Neural crest cell (in vitro differentiated cells): ENCODE measurements around the gene GMPPA. TPM values are rescaled to one million over a fixed set of nuclear protein-coding genes. Genes with fewer than 3 reads are reported as not detected.
A peak's percentile ranks its signal among the peaks of the same experiment; 100 is the strongest.

Experiments used
- DNase-seq: peaks from one replicate; pipeline ENCODE4 v3.0.0; 2021; ENCODE audit warnings: low read depth, mixed read lengths, low spot score
- H3K27ac Mint-ChIP-seq: one replicate; pipeline ENCODE4 v1.8.0; 2021; ENCODE audit warnings: mild to moderate bottlenecking, mixed read lengths; ENCODE audit not compliant: unreplicated experiment
- H3K27me3 Mint-ChIP-seq: 2 replicates; pipeline ENCODE4 v1.8.0; 2021; ENCODE audit warnings: low read depth, mild to moderate bottlenecking, mixed read lengths
- H3K36me3 Mint-ChIP-seq: 2 replicates; pipeline ENCODE4 v1.8.0; 2021; ENCODE audit warnings: low read depth, mild to moderate bottlenecking, mixed read lengths
- H3K4me1 Mint-ChIP-seq: 2 replicates; pipeline ENCODE4 v1.8.0; 2021; ENCODE audit warnings: mixed read lengths
- H3K4me3 Mint-ChIP-seq: one replicate; pipeline ENCODE4 v1.8.0; 2021; ENCODE audit warnings: mild to moderate bottlenecking, mixed read lengths
- H3K9me3 Mint-ChIP-seq: 2 replicates; pipeline ENCODE4 v1.8.0; 2021; ENCODE audit warnings: mixed read lengths
- CTCF ChIP-seq: fragments of 200-600 bp; sonication (generic); conservative IDR thresholded peaks from 2 replicates; pipeline ENCODE4 v1.5.0; 2021; ENCODE audit warnings: antibody characterized with exemption, mild to moderate bottlenecking
- total RNA-seq: library from RNA; stranded (reverse); gene quantifications from 2 replicates; pipeline ENCODE4 v1.2.1, GENCODE V29; 2021

Gene GMPPA
- total RNA-seq, 1 donor from 2014 or later: 26.1 TPM

GRCh38 chr2:219524817-219525216 lies 26.1 kb downstream of the GMPPA start:
- no peak for DNase-seq
- H3K36me3 Mint-ChIP-seq: no peaks in the 10 kb centered on the region
- H3K4me1 Mint-ChIP-seq: peaks cover 54% of the 10 kb centered on the region
- H3K27me3 Mint-ChIP-seq: peaks cover 58% of the 10 kb centered on the region
- H3K27ac Mint-ChIP-seq: no peak overlapping the region
- no peak overlapping the region for H3K4me3 Mint-ChIP-seq
- H3K9me3 Mint-ChIP-seq: no peaks in the 10 kb centered on the region
- TF ChIP-seq CTCF: no peak

- DNase-seq: no peak
- Mint-ChIP-seq H3K36me3 (no peaks in the 10 kb centered on the region), H3K4me1 (peaks cover 61% of the 10 kb centered on the region), H3K9me3 (no peaks in the 10 kb centered on the region), H3K27ac (peak overlapping the region; percentile 88), H3K4me3 (peak overlapping the region; percentile 66), H3K27me3 (peaks cover 61% of the 10 kb centered on the region)
- TF ChIP-seq CTCF: no peak
These were observed 27.0 kb downstream of the GMPPA start for GRCh38 chr2:219525533-219526232.

- H3K27me3 Mint-ChIP-seq: peaks cover 60% of the 10 kb centered on the region
- no peak for DNase-seq
- no peaks in the 10 kb centered on the region for H3K36me3 Mint-ChIP-seq
- peaks cover 56% of the 10 kb centered on the region for H3K4me1 Mint-ChIP-seq
- peak overlapping the region; percentile 66 for H3K4me3 Mint-ChIP-seq
- H3K27ac Mint-ChIP-seq: peak overlapping the region; percentile 88
- TF ChIP-seq CTCF: no peak
- no peaks in the 10 kb centered on the region for H3K9me3 Mint-ChIP-seq
These were observed 27.8 kb downstream of the GMPPA start for GRCh38 chr2:219526320-219527075.

- peaks cover 50% of the 10 kb centered on the region for H3K4me1 Mint-ChIP-seq
- peaks cover 55% of the 10 kb centered on the region for H3K27me3 Mint-ChIP-seq
- H3K4me3 Mint-ChIP-seq: no peak overlapping the region
- no peak overlapping the region for H3K27ac Mint-ChIP-seq
- no peak for DNase-seq
- H3K36me3 Mint-ChIP-seq: no peaks in the 10 kb centered on the region
- TF ChIP-seq CTCF: no peak
- H3K9me3 Mint-ChIP-seq: no peaks in the 10 kb centered on the region
These were observed 28.3 kb downstream of the GMPPA start for GRCh38 chr2:219527076-219527394.

GRCh38 chr2:219527472-219527871 lies 28.8 kb downstream of the GMPPA start:
- Mint-ChIP-seq H3K36me3 (no peaks in the 10 kb centered on the region), H3K4me3 (no peak overlapping the region), H3K27me3 (peaks cover 55% of the 10 kb centered on the region), H3K9me3 (no peaks in the 10 kb centered on the region), H3K27ac (no peak overlapping the region), H3K4me1 (peaks cover 49% of the 10 kb centered on the region)
- DNase-seq: no peak
- TF ChIP-seq CTCF: no peak
